Muscle layer of colon (tissue), 2 donors: ENCODE results near the gene RIMS3.
"Not testable (repeated sequence)": the region's sequence is repeated elsewhere in the genome, so short reads cannot be mapped to it uniquely, and the experiment has no call there.

Experiments
- H3K27ac ChIP-seq: one replicate; pipeline ENCODE4 v1.7.0; 2013; ENCODE audit warnings: low read depth, mild to moderate bottlenecking, low read length, moderate library complexity
- H3K27me3 ChIP-seq, 2 donors: one replicate each; pipeline ENCODE4 v1.7.0; 2013; ENCODE audit warnings: low read length in 2 of 2, mild to moderate bottlenecking in 2 of 2; ENCODE audit not compliant: insufficient read depth in 2 of 2, control insufficient read depth in 1 of 2
- H3K36me3 ChIP-seq: one replicate; pipeline ENCODE4 v1.7.0; 2013; ENCODE audit warnings: mild to moderate bottlenecking, low read length; ENCODE audit not compliant: insufficient read depth
- H3K4me1 ChIP-seq: one replicate; pipeline ENCODE4 v1.7.0; 2013; ENCODE audit warnings: mild to moderate bottlenecking, low read length; ENCODE audit not compliant: insufficient read depth
- H3K4me3 ChIP-seq, 2 donors: one replicate each; pipeline ENCODE4 v1.7.0; 2013; ENCODE audit warnings: low read length in 2 of 2, low read depth in 1 of 2, mild to moderate bottlenecking in 1 of 2, moderate library complexity in 1 of 2
- H3K9ac ChIP-seq: one replicate; pipeline ENCODE4 v1.7.0; 2013; ENCODE audit warnings: low read length
- H3K9me3 ChIP-seq: one replicate; pipeline ENCODE4 v1.7.0; 2013; ENCODE audit warnings: mild to moderate bottlenecking, low read length
- donor health status: abdominal sarcoma.
- donor health status: Adenocarcinoma of cecum.

The RIMS3 gene

DNA sequence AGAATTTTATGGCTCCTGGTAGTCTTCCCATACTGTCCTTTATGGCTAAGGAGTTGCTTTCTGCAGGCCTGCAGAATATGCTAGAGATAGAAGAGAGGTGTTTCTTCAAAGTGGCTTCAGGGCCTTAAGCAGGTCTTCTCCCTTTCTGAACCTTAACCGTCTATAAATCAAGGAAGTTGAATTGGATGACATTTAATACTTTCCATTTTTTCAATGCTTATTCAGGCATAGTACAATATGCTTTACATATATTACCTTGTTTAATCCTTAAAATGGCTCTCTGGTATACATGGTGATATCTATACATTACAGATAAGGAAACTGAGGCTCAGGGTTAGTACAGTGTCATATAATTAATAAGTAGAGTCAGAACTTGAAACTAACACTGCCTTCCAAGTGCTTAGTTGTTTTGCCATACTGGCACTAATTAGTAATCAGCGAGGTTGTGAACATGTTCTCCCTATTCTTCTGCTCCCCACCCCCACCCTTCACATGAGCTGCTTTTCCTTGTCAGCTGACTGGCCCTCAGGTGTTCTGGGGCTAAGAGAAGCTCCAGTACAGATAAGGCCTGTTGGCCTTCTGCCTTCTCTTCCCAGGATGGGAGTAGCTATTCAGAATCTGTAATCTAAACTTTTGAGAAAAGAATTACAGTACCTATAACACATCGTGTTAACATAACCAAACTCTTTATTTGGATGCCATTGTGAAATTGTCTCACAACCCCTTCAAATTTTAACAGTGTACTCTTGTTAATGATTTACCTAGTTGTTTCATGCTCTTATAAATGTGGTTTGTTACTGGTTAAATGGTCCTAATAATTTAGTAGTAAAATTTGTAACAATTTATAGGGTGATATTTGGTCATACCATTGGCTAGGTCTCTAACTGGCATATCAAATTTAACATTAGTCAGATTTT, 39.6 kb upstream of the RIMS3 start:
- Histone ChIP-seq H3K36me3 (no peaks in the 10 kb centered on the region), H3K9me3 (no peaks in the 10 kb centered on the region), H3K27ac (no peak overlapping the region), H3K9ac (no peak overlapping the region), H3K27me3 (no peaks in the 10 kb centered on the region), H3K4me3 (no peak overlapping the region), H3K4me1 (peaks cover 20% of the 10 kb centered on the region)

DNA sequence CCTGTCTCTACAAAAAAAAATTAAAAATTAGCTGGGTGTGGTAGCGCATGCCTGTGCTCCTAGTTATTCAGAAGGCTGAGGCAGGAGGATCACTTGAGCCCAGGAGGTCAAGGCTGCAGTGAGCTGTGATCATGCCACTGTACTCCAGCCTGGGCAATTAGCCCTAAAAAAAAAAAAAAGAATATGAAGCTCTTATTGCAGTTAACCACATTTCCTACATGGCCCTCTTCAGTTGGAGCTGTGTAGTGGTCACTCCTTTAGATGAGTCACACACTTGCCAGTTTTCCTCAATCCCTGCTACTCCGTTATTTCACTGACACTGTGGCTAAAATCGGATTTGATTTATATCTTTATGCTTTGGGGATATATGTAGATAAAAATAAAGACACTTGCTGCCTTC, 37.8 kb upstream of the RIMS3 start:
- Histone ChIP-seq H3K36me3 (no peaks in the 10 kb centered on the region), H3K27ac (no peak overlapping the region), H3K4me3 (no peak overlapping the region), H3K9ac (no peak overlapping the region), H3K4me1 (peaks cover 21% of the 10 kb centered on the region), H3K27me3 (no peaks in the 10 kb centered on the region), H3K9me3 (no peaks in the 10 kb centered on the region)

DNA sequence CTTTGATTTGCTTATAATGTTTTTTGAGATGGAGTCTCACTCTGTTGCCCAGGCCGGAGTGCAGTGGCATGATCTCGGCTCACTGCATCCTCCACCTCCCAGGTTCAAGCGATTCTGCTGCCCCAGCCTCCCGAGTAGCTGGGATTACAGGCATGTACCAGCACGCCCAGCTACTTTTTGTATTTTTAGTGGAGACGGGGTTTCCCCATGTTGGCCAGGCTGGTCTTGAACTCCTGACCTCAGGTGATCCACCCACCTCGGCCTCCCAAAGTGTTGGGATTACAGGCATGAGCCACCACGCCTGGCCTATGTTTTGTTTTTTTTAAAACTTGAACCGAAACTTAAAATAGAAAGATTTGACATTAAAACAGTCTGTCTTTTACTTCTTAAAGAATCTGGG, 37.3 kb upstream of the RIMS3 start:
- H3K27me3 ChIP-seq, H3K4me3 ChIP-seq, H3K36me3 ChIP-seq, H3K9me3 ChIP-seq, H3K27ac ChIP-seq, H3K9ac ChIP-seq: not testable (repeated sequence)
- H3K4me1 ChIP-seq = peaks cover 16% of the 10 kb centered on the region

DNA sequence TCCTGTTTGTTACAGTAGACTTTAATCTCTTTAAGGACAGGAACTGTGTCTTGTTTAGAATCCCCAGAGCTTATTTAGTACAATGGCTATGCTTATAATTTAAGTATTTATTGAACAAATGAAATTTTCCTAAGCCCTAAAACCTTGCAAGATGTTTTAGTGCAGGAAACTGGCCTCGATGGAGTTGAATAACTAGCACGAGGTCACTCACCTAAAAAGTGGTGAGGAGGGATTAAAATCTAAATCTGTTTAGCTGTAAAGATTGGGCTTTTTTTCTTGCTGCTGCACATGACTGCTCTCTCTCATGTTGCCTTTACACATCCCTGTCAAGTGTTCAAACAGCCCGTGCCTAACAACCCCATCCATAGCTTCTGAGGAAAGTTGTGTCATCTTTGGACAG, 36.2 kb upstream of the RIMS3 start:
- Histone ChIP-seq H3K36me3 (no peaks in the 10 kb centered on the region), H3K4me1 (peaks cover 23% of the 10 kb centered on the region), H3K9ac (no peak overlapping the region), H3K27me3 (no peaks in the 10 kb centered on the region), H3K4me3 (no peak overlapping the region), H3K9me3 (no peaks in the 10 kb centered on the region), H3K27ac (no peak overlapping the region)

DNA sequence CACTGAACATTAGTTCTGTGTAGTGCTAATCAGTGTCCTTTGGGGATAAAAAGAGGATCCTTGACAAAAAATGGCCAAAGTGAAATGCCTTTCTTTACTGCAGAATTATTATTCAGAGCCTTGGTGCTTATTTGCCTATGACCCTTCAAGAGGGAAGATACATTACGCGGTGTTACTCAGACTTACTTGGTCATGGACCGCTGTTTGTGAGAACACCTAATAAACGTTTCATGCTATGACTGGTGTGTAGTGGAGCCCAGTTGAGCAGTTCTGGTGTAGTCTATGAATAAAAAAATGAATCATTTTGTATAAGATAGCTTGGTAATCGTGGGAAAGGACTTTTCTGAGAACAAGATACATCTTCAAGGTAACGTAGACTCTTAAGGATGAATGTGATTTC, 34.3 kb upstream of the RIMS3 start:
- no peaks in the 10 kb centered on the region for H3K36me3 ChIP-seq
- no peaks in the 10 kb centered on the region for H3K9me3 ChIP-seq
- H3K9ac ChIP-seq = no peak overlapping the region
- peaks cover 28% of the 10 kb centered on the region for H3K4me1 ChIP-seq
- H3K27ac ChIP-seq = no peak overlapping the region
- no peak overlapping the region for H3K4me3 ChIP-seq
- H3K27me3 ChIP-seq = no peaks in the 10 kb centered on the region

DNA sequence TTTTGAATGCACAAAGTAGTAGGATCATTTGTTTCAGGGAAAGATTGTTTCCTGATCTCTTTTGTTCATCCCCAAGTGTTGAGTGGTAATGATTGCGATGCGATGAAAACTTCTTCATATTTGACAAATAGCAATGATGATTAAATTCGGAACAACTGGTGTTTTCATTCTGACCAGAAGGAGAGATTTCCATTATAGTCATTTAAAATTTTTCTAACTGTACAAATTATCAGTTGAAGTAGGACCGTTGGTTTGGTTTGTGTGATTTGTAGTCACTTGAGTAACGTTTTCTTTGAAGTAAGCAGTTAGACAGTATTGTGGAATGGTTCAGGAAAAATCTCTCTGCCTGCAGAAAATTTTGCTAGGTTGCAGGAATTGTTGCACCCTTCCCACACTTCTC, 32.0 kb upstream of the RIMS3 start:
- Histone ChIP-seq H3K27ac (no peak overlapping the region), H3K27me3 (no peaks in the 10 kb centered on the region), H3K9me3 (no peaks in the 10 kb centered on the region), H3K4me1 (peaks cover 26% of the 10 kb centered on the region), H3K36me3 (no peaks in the 10 kb centered on the region), H3K9ac (no peak overlapping the region), H3K4me3 (no peak overlapping the region)

DNA sequence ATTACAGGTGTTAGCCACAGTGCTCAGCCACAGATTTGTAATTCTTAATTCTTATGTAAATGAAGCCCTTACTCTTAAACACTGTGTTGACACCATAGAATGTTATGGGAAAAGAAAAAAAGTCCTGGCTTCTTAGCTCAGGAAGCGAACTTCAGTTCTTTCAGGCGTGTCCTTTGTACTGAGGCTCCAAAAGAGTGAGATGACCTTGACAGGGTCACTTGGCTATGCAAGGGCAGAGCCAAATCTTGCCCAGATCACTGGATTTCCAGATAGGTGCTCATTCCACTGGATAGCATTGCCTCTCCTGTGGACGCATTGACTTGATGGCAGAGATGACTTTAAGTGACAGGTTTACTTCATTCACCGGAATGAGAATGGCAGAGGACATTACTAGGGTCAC, 30.8 kb upstream of the RIMS3 start:
- Histone ChIP-seq H3K27me3 (no peaks in the 10 kb centered on the region), H3K9me3 (no peaks in the 10 kb centered on the region), H3K36me3 (no peaks in the 10 kb centered on the region), H3K27ac (no peak overlapping the region), H3K4me3 (no peak overlapping the region), H3K9ac (no peak overlapping the region), H3K4me1 (peaks cover 29% of the 10 kb centered on the region)

DNA sequence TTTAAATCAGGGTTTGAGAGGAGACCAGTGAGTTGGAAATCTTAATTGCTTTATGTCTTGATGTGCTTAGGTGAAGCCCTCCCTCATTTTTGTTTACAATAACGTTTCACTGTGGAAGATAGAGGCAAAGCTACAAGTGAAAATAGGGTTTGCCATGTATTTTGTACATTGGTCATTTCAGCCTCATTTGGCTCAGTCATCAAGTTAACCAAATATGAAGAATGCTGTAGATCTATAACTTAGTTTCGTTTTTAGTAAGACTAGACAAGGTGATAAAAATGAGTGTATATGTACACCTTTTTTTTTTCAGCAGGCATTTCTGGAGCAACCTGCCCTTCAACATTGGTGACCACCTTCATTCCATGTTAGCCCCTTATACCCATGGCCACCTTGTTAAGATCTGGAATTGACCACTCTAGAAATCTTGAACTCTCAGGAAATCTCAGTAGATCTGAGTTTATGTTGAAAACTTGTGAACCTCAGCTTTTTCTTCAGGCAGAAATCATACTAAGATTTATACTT, 28.9 kb upstream of the RIMS3 start:
- H3K27ac ChIP-seq = no peak overlapping the region
- H3K4me1 ChIP-seq = peaks cover 35% of the 10 kb centered on the region
- no peaks in the 10 kb centered on the region for H3K27me3 ChIP-seq
- H3K9ac ChIP-seq = no peak overlapping the region
- H3K4me3 ChIP-seq = no peak overlapping the region
- H3K36me3 ChIP-seq = no peaks in the 10 kb centered on the region
- H3K9me3 ChIP-seq = no peaks in the 10 kb centered on the region

DNA sequence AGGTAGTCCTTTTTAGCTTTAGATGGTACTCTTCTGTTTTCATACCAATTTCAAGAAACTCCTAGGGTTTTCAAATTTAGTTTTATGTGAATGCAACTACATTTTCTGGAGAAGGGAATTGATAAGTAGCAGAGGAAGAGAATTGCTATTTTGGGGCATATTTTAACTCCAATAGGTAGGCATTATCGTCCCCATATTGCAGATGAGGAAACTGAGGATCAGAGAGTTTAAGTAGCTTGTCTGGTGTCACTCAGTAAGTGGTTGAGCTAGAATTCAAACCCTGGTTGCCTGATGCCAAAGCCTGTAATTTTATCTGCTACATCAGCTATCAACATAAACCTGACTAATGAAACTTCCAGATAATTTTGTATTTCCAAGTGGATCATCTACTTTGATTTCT, 27.9 kb upstream of the RIMS3 start:
- H3K27ac ChIP-seq = peak overlapping the region; percentile 99
- no peaks in the 10 kb centered on the region for H3K36me3 ChIP-seq
- H3K9me3 ChIP-seq = no peaks in the 10 kb centered on the region
- no peak overlapping the region for H3K4me3 ChIP-seq
- H3K9ac ChIP-seq = no peak overlapping the region
- peaks cover 30% of the 10 kb centered on the region for H3K4me1 ChIP-seq
- H3K27me3 ChIP-seq = no peaks in the 10 kb centered on the region

DNA sequence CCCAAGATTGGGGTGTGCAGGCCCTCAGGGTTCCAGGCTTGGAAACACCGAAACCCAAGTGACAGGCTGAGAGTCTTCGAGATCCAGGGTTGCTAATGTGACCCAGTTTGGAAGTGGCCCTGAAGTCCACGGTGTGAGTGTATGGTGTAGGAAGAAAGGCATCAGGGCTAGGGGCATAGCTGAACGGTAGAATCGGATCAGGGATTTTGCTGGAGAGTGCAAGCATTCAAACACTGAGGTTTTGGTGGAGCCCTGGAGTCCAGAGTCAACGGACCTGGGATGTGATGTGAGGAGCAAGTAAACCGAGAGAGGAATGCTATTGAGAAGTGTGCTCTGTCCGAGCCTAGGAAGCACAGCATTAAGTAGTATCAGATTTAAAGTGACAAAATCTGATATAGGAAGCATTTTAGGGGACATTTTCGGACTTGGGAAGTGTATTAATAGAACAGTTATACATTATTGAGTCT, 27.0 kb upstream of the RIMS3 start:
- Histone ChIP-seq H3K4me3 (peak overlapping the region; percentile 94), H3K36me3 (no peaks in the 10 kb centered on the region), H3K27me3 (no peaks in the 10 kb centered on the region), H3K9me3 (no peaks in the 10 kb centered on the region), H3K9ac (peak overlapping the region; percentile 50), H3K27ac (peak overlapping the region; percentile 99), H3K4me1 (peaks cover 30% of the 10 kb centered on the region)

DNA sequence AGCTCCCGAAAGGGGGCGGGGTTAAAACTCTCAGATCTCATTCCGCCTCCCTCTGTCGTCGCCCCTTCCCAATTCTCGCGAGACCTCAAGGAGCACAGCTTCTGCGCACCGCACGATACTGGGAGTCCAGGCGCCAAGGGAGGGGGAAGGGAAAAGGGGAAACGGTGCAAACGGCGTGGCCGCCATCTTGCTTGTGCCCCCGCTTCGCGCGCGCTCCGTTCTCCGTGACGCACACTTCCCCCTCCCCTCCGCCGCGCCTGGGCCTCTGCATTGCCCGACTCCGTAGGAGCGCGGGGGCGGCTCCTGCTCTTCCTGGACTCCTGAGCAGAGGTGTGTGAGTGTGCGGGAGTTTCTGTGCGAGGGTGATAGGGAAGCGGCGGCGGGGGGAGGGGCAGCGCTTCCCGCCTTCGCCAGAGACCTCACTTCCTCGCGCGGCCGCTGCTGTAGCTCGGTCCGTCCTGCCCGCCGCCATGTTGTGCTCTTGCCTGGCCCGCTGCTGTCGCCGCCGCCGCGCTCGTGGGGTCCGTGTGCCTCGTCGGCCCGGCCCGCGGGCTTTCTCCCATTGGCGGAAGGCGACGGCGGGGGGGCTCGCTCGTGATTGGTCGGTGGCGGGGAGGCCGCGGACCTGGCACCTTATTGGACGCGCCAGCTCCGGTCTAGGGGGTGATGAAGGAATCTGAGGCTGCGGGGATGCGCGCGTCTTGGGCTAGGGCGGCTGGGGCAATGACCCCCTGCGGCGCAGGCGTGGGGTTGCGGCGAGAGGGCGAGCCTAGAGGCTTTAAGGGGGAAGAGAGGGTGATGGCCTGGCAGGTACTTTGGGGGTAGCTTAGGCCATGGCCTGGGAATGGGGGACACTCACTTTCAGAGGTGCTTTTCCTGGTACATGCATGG, 26.3 kb upstream of the RIMS3 start, which contains the start of gene NFYC:
Gene NFYC (plus strand): TSS at position 167 of the 891 bp plus-strand sequence. CDS start 47,140 bp downstream, outside the sequence.
- peak within 1 kb of the TSS; percentile 94 for H3K4me3 ChIP-seq
- H3K4me1 ChIP-seq = peaks cover 23% of the 10 kb centered on the region
- peak within 1 kb of the TSS; percentile 99 for H3K27ac ChIP-seq
- H3K9me3 ChIP-seq = no peaks in the 10 kb centered on the region
- H3K9ac ChIP-seq = peak within 1 kb of the TSS; percentile 50
- H3K36me3 ChIP-seq = peaks cover 1% of the 10 kb centered on the region
- no peaks in the 10 kb centered on the region for H3K27me3 ChIP-seq
